ENCODE data around the gene RFNG. TPM values are rescaled to one million over a fixed set of nuclear protein-coding genes. Genes with fewer than 3 reads are reported as not detected.

RFNG gene
- polyA plus RNA-seq, 3 donors, result 28.5 to 57.8 (median 47.2) TPM

DNA sequence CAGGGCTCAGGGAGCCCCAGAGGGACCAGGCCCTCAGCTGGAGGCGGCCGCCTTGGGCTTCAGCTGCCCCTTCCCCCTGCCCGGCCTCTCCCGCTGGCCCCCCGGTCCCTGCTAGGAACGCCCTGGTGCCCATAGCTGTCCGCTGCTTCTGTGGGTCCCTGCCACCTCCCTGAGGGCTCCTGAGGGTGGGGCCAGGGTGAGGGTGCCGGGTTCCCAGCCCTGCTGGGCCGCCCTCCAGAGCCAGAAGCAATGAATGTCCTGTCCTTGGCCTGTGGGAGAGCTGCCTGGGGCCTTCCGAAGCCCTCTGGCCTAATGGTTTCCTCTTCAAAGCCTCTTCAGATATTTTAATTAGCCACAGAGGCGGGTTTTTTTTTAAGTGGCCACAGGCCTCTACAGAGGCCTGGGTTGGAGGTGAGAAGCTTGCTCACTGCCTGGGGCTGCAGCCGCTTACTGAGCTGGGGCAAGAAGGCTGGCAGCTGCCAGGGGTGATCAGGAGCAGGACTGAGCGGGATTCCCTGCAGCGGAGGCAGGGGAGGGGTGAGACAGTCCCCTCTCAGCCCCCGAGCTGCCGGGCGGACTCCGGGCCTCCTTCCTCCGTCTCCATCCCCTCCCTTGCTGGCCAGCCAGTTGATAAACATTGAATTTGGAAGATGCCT, 38.8 kb downstream of the RFNG start:
- DNase-seq (ENCODE audit: extremely low read depth in 1 of 11, low read depth in 9 of 11, low spot score in 4 of 11), result no peak

- DNase-seq (ENCODE audit: extremely low read depth in 1 of 11, low read depth in 9 of 11, low spot score in 4 of 11), result no peak
These were observed 39.4 kb downstream of the RFNG start for GRCh38 chr17:82012261-82012639.

- DNase-seq (ENCODE audit: extremely low read depth in 1 of 11, low read depth in 9 of 11, low spot score in 4 of 11), result no peak
These were observed 39.9 kb downstream of the RFNG start for GRCh38 chr17:82011617-82012187.

DNA sequence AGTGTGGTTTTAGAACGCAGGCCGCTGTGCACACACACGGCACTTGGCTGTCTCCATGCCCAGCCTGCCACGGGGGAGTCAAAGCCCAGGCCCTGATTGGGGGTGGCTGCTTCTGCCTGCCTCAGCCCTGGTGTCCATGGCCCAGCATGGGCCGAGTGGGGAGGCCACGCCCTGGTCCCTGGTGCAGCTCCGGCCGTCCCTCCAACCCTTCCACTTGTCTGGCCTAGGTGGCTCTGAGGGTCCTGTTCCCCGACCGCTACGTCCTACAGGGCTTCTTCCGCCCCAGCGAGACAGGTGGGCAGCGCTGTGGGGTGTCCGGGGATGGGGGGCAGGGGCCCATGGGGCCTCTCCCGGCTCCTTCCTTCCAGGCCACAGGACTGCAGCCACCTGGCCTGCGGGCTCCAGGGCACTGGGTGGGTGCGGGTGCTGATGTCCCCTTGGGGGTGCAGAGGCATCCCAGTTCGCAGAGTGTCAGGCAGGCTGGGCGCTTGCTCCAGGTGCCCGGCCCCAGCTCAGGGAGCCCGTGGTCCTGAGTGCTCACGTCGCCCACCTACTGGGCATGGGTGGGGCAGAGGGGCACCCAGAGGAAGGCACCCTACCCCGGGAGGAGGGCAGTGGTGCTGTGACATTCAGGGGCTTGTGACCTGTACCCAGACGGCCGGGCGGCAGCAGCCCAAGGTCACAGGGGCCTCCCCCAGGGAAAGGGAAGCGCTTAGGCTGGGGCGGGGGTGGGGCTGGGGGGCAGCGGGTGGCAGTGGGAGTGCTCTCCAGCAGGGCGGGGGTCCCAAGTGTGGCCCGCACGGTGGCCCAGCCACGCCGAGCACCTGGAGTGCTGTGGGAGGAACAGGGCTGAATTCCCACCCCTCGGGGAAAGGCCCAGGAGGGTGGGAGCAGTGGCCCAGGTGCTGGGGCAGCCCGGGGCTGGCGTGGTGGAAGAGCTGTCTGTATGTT, 40.8 kb downstream of the RFNG start:
- no peak for DNase-seq (ENCODE audit: extremely low read depth in 1 of 11, low read depth in 9 of 11, low spot score in 4 of 11)

- no peak for DNase-seq (ENCODE audit: extremely low read depth in 1 of 11, low read depth in 9 of 11, low spot score in 4 of 11)
These were observed 42.2 kb downstream of the RFNG start for GRCh38 chr17:82009413-82009812.

DNA sequence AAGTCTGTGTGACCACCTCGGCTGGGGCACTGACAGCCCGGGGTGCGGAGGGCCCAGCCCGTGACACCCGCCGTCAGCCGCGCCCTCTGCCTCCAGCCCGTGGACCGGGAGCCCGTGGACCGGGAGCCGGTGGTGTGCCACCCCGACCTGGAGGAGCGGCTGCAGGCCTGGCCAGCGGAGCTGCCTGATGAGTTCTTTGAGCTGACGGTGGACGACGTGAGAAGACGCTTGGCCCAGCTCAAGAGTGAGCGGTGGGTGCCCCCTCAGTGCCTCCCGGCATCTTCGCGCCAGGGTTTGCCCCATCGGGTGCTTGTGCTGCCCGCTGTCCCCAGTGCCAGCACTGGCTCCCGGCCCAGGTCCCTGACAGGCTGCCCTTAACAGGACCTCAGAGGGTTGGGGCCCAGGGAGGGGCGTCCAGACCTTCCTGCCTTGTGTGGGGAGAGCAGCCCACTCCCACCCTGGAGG, 42.6 kb downstream of the RFNG start:
- no peak for DNase-seq (ENCODE audit: extremely low read depth in 1 of 11, low read depth in 9 of 11, low spot score in 4 of 11)

GRCh38 chr17:82008258-82008940, 43.2 kb downstream of the RFNG start:
- no peak for DNase-seq (ENCODE audit: extremely low read depth in 1 of 11, low read depth in 9 of 11, low spot score in 4 of 11)

- DNase-seq (ENCODE audit: extremely low read depth in 1 of 11, low read depth in 9 of 11, low spot score in 4 of 11), result no peak
These were observed 43.9 kb downstream of the RFNG start for GRCh38 chr17:82007495-82008257.

GRCh38 chr17:82007228-82007494, 44.5 kb downstream of the RFNG start:
- DNase-seq (ENCODE audit: extremely low read depth in 1 of 11, low read depth in 9 of 11, low spot score in 4 of 11), result no peak

GRCh38 chr17:82006468-82007227, 45.0 kb downstream of the RFNG start:
- DNase-seq (ENCODE audit: extremely low read depth in 1 of 11, low read depth in 9 of 11, low spot score in 4 of 11), result no peak

DNA sequence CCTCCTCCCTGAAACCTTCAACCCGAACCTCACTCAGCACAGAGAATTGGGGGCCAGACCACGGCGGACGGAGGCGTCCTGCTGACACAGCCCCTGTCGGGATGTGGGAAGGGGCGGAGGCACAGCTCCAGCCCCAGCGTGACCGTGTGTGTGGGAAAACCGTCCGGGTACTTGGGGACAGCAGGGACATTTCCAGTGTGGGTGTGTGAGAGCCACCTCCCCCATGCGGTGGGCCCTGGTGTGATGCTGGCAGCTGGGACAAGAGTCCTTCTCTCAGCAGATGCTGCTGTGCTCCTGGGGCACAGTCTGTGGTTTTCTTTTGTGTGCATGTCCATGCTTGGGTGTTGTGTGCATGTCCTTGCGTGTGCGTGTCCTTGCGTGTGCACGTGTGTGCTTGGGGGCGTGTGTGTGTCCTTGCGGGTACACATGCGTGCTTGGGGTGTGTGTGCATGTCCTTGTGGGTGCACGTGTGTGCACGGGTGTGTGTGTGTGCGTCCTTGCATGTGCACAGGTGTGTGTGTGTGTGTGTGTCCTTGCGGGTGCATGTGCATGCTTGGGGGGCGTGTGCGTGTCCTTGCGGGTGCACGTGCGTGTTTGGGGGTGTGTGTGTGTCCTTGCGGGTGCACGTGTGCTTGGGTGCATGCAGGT, 45.8 kb downstream of the RFNG start:
- DNase-seq (ENCODE audit: extremely low read depth in 1 of 11, low read depth in 9 of 11, low spot score in 4 of 11), result no peak

GRCh38 chr17:82004517-82005455, 46.8 kb downstream of the RFNG start:
- no peak for DNase-seq (ENCODE audit: extremely low read depth in 1 of 11, low read depth in 9 of 11, low spot score in 4 of 11)

- DNase-seq (ENCODE audit: extremely low read depth in 1 of 11, low read depth in 9 of 11, low spot score in 4 of 11), result no peak
These were observed 47.9 kb downstream of the RFNG start for GRCh38 chr17:82003411-82004381.

GRCh38 chr17:82001571-82002056, 50.0 kb downstream of the RFNG start:
- DNase-seq (ENCODE audit: extremely low read depth in 1 of 11, low read depth in 9 of 11, low spot score in 4 of 11), result no peak

DNA sequence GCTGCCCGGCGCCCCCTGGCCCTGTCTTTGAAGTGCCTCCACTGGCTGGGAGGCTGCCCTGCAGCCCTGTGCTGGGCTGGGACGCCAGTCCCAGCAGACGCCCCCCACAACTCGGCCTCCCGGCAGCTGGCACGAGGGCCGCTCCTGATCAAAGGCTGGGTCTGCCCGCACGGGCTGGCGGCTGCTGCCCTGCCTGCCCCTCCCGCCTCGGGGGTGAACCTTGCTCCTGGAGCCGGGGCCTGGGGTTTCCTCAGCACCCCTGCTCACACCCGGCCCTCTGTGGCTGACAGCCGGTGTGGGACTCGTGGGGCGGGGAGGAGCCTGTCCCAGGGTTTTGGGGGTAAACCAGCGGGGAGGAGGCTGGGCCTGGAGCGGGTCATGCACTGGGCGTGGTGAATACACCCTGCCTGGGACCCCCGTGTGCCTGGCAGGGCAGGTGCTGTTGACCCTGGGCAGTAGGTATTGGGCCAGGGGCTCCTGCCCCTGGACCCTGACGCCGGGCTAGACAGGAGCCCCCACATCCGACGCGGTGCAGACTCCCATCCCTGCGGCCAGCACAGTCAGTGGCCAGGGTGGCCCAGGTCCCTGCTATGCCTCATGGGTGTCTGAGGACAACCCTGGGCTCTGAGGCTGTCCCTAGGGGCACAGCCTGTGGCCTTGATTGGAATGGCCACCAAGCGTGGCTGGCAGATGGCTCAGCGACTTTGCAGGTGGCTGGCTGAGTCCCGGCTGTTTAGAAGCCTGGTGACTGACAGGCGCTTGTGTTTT, 50.6 kb downstream of the RFNG start:
- DNase-seq (ENCODE audit: extremely low read depth in 1 of 11, low read depth in 9 of 11, low spot score in 4 of 11), result no peak

All from renal cortex interstitium (tissue), 11 donors.